HG02840 (cell line): ENCODE results near the gene CDK17.

Experiments
- ATAC-seq: cut with Tn5 transposase; IDR thresholded peaks from one replicate; pipeline ENCODE4 v1.9.1; 2021; ENCODE audit warnings: mild to moderate bottlenecking, moderate library complexity, moderate number of reproducible peaks; ENCODE audit not compliant: unreplicated experiment, low FRiP score

Gene CDK17

DNA sequence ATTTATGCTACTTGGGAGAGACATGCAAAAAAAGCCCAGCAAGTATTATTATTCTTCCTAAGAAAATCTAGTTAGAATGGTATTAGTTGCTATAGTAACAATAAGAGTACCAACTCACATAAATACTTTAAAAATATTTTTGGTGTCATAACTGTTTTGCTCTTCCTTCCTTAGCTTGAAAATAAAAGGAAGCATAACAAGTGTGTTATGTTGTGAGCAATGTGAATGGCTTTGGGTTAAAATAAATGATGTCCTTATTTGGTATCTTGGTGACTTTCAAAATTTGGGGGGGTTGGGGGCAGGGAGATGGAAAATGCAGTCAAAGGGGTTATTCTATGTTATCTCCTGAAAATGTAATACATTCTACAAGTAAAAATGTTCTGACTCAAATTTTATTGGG is 115.1 kb downstream of the CDK17 start:
- no peak for ATAC-seq

DNA sequence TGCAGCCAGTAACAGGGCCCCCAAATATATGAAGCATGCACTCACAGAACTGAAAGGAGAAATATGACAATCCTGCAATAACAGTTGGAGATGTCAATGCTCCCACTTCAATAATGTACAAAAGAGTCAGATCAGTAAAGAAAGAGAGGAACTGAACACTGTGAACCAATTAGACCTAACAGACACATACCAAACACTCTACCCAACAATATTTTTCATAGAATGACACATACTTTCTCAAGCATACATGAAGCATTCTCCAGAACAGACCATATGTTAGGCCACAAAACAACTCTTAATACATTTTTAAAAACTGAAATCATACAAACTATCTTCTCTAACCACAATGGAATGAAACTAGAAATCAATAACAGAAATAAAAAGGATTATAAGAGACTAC is 125.9 kb downstream of the CDK17 start:
- no peak for ATAC-seq

DNA sequence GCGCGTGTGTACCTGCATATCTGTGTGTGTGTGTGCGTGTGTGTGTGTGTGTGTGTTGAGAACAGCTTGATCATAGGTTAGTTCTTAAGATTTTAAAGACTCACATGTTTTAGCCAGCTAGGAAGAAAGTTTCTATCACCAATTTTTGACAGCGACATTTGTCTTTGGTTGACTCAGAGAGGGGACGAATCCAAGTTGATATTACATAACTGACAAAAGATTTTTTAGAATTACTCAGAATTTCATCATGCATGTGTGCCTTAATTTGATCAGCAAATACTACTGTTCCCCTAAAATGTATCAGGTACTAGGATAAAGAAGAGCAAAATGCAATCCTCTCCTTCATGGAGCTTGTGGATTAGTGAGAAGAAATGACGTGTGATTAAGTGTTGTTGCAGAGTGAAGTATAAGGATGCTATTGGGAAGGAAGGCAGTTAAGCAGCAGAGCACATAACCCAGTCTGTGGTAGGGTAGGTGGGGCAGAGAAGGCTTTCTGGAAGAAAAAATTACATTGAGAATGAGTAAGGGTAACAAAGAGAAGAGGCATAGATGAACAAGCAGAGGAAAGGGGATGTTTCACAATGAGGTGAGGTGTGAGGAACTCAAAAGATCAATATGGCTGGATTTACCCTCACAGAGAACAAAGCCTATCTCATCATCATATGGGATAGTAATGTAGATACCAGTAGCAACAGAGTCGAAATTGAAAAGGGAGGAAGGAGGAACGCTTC is 128.6 kb downstream of the CDK17 start:
- no peak for ATAC-seq

DNA sequence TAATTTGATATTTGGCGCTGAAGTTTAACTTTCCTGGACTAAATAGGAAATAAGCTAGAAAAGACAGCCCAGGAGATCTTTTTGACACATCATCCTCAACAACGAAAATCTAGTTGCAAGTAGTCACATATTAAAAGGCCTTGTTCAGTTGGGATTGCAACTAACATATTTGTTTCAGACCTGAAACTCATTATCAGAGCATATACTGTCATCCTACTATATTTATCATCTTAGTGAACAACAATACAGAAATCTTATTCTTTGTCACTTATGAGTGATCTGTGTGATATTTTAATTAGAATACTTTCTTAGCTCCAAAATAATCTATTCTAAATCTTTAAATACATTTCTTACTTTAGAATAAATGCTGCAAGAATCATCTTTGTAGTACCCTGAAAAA is 134.0 kb downstream of the CDK17 start:
- ATAC-seq = no peak

DNA sequence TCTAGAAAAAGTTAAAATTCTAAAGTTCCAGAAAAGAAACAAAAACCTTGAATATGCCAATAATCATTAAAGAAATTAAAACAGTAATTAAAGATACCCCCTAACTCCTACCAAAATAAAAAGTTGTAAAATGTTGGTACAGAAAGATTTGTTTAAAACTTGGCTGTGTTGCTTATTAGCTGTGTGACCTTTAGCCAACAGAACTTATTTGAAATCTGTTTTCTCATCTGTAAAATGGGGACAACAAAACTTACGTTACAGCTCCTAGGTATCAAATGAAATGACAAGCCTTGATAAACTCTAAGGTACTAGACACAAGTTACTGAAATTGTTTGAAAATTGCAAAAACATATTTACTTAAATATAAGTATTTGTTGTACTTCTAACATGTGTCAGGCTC is 134.4 kb downstream of the CDK17 start:
- ATAC-seq = no peak

DNA sequence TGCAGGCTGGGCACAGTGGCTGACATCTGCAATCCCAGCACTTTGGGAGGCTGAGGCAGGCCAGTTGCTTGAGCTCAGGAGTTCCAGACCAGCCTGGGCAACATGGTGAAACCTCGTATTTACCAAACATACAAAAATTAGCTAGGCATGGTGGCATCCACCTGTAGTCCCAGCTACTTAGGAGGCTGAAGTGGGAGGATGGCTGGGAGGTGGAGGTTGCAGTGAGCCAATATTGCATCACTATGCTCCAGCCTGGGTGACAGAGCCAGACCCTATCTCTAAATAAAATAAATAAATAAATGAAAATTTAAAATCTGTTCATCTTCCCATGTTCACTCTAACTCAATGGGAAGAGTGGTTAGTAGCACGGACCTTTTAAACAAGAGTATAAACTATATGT is 134.8 kb downstream of the CDK17 start:
- ATAC-seq = no peak

DNA sequence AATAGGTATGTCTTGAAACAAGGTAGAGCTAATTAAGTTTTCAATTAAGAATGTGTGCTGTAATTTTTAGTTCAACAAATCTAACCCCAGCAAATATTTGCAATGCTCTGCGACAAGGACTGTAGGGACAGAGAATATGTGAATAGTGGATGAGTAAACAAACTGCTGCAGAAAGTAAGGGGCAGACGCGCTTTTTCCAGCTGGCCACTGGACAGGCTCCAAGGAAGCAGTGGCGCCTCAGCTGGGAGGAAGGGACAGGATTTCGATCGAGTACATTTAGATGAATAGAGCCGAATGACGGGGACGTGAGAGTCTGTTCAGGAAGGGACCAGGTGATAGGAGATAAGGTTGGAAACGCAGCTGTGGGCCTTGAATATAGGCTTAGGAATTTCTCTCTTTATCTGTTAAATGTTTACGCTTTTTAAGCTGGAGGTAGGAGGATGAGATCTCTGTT is 136.8 kb downstream of the CDK17 start:
- no peak for ATAC-seq

DNA sequence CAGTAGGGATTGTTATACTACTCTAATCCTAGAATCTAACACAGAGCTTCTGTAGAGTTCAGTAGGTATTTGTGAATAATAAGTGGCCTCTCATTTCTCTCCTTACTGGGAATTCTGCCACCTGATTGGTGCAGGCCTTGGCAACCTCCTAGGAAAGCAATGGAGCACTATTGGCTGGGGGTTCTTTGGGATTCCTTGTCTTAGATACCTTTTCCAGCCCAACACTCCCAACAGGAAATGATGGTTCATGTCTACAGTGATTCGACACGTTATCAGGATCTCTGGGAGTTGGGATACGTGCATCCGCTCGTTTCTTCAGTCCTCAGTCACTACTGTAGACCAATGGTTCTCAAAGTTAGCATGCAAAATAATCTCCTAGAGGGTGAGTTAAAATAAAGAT is 138.7 kb downstream of the CDK17 start:
- ATAC-seq = no peak

DNA sequence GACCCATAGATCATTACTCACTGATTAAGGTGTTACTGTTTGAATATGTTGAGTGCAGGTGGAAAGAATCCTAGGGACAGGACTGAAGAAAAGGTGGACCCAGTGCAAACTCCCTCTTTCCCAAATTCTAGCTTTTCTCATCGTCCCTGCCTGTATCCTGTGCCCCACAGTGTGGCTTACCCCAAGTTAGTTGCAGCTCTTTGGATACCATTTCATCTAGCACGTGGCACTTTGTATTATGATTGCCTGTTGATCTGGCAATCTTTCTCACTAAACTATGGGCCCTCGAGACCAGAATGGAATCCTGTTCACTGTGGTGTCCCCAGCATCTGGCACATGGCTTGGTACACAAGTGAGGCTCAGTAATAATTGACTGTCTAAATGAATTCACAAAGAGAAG is 139.6 kb downstream of the CDK17 start:
- ATAC-seq = no peak

DNA sequence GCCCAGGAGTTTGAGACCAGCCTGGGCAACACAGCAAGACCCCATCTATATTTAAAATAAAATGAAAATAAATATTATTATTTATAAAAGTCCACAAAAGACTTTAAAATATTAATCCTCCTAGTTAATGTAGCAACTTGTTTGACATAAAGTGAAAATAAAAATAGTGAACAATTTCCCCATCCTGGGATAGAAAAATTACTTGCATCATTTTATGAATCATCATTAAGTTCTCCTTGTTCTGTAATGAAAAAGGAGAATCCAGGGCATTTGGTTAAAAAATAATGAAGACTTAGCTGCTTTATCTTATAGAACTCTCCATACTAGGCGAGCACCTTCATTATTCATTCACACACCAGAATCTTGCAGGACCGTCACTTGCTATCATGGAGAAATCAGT is 140.0 kb downstream of the CDK17 start:
- ATAC-seq = no peak

DNA sequence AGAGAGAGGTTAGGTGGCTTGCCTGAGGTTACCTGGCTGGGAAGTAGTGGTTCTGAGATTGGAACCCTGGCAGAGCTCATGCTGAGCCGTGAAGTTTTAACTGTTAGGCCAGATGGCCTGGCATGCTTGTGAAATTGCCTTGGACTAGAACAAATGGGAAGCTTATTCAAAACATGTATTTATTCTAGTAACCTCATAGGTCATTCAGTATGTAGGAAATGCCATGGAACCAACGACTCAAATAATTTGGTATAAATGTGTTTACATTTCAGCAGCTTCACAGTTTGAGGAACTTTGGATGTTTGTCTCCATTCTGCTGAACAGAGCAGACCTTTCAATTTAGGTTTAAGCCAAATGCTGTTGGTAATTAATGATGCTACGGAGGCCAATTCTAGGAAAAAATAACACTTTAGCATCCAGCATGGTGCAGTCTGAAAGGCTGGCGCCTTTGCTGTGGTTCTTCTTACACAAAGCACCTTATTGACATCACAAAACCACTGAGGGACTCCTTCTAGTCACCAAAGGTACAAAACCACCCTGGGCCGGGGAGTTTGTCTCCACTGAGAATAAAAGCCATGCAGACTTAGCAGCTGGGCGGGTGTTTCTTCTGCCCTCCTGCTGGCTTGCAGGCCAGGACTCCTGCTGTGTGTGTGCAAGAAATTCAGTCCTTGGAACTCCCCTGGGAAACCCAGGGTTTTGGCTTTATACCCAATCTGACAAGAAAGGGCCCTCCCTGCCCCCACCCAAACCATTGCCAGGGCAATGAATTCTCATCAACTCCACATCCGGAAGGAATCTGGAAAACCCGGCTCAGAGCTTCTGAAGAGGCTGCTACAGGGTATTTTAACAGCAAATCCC is 141.9 kb downstream of the CDK17 start:
- ATAC-seq = no peak

DNA sequence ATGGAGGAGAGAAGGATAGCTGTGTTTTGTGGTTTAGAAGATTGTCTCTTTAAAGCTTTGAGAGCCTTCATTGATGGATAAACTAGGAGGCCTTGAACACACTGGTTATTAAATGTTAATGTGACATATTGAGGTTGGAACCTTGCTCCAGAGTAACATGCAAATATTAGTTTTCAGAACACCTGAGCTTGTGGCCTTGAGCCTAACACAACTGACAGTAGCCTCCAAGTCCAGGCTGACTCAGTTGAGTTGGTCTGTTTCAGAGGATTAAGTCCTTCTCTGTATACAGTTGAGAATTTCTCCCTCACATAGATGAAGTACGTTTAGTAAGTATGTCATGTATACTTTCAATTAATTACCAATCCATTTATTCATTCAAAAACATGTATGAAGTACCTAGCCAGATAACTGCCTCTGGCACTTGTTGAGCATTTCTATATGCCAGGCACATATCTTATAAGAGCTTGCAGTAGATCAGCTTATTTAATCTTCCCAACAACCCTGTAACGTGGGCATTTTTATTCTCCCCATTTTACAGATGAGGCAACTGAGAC is 142.6 kb downstream of the CDK17 start:
- ATAC-seq = no peak

DNA sequence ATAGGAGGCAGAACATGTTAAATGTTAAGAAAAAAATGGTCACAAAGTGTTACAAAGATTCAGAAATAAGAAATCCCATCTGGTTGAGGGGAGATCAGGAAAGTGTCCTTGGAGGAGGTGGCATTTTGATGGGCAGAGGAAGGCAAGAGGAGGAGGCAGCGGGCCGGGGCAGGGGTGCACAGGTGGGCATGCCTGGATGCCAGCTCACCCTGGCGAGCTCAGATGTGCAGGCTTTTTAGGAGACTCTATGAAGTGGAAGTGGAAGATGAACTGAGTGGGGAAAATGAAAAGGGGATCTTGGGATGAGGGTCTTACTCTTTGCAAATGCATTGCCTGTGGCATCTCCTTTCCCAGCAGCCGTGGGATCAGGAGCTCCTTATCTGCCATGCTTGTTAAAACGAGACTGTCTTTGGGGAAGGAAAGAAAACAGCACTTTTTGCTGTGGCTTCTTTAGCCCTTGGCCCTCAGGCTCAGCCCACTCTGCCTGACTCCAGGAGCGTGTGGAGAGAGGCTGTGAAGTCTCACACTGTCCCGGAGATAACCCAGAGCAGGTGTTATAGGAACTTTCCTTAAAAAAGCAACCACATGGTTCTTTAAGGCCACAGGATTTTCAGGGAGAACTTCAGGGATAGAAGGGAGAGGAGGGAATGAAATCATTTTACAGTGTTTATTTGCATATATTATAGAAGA is 143.4 kb downstream of the CDK17 start:
- ATAC-seq = no peak

DNA sequence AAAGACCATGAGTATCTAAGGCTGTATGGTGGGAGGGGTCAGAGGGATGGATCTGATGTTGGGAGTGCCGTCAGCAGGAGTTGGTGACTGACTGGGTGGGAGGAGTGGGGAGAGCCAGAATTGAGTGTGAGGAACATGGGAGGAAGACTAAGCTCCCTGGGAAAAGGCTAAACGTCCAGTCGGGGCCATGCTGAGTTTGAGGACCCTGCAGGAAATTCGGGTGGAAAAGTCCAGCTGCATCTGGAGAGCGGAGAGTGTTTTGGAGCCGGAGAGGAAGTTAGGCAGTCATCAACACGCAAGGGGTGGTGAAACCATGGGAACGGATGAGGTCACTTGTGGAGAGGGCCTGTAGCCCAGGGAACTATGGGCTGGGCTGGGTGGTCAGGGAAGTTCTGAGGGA is 145.2 kb downstream of the CDK17 start:
- no peak for ATAC-seq

DNA sequence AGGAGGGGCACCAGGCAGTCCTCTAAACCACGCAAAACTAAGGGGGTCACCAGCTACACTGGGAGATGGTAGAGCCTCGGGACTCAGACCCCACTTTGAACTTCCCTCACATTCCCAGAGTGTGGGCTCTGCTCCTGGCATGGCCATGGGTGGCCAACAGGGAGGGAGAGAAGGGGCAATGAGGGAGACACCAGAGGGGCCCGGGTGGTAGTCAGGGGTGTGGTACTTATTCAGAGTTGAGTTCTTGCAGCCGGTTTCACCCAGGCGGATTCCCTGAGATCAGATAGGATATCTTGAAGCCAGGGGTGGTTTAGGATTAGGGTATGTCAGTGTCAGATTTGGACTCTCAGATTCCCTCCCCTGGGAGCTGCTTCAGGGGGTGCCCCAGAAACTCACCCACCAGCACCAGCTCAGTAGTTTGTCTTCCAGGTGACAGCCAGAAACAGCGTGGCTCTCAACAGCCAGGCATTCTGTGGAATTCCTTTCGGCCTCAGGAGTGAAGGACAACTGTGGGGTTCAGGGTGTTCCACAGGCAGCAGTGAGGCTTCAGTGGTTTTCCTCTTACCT is 150.0 kb downstream of the CDK17 start:
- ATAC-seq = no peak

DNA sequence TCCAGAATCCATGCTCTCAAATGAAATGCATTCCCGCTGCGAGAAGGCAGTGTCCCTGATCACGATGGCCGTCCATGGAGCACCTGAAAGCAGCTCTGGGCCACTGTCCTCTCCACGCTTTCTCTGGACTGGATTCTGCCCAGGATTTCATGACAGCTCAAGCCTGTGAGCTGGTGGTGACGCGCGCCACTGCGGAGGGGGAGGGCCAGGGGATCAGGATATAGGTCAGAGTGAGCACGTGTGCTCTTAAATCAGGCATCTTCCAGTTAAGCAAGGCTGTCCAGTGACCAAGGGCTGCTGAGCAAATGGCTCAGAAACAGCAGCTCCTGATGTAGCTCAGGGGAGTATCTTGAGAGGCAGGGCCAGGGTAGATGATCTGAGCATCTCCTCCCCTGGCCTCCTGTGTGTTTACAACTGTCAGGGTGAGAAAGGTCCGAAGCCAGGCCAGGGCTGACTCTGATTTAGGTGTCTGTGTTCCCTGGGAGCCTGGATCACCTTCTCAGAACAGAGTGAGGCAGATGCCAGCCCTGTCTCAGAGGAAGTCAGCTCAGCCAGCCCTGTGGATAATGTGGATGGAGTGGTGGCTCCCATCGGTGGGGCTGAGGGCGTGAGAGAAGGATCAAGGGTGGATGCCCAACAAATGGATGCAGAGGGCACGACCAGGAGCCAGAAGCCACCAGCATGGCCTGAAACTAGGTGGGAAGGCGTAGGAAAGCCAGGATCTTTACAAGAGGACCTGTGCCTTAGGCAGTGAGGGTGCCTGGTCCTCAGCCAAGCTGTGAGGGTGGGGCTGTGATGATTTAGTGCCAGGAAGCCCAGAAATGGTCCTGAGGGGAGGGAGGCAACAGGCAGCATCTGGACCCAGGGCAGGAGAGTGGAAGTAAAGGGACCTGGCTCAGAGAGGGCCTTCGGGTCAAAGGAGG is 150.8 kb downstream of the CDK17 start:
- no peak for ATAC-seq

DNA sequence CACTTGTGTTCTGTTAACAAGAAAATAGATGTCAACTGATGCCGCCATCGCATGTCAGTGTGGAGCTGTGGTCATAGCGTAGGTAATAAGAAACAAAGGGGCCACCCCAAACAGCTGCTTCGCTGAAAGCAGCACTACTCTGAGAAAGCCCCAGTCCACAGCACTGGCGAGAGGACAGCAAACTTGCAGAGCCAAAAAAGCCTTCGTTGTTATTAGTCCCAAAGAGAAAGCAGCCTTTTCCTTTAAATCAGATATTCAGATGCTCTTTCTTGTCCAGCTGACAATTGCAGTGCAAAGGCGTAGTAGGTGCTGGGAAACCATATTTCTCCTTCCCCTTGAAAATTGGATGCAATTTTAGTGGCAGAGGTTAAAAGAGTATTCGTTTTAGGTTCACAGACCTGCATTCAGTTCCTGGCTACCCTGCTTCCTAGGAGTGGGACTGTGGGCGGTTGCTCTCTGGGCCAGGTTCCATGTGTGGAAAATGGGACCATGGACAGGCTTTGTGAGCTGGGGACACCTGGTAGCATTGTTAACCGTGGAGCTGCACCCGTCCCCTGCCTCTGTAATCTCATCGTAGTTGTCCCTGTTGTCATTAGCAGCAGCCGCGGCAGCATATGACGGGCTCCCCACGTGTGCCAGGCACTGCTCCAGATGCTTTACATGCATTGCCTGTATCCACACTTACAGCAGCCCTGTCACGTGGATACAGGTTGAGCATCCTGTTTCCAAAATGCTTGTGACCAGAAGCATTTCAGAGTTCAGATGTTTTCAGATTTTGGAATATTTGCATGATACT is 151.9 kb downstream of the CDK17 start:
- no peak for ATAC-seq

DNA sequence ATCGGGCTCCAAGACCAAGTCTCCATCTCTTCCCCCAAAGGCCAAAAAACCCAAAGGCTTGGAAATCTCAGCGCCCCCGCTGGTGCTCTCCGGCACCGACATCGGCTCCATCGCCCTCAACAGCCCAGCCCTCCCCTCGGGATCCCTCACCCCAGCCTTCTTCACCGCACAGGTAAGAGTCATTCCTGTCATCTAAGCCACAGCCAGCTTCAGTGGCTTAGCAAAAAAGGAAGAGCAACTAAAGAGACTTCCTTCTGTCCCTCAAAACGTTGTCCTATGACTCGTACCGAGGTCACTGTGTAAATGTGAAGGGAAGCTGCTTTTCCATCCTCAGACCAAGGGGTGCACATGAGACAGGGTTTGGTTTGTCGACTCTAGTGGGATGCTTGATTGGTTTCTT is 152.7 kb downstream of the CDK17 start:
- ATAC-seq = no peak
